GM12878 (cell line): ENCODE results near the gene DUSP10. TPM values are rescaled to one million over a fixed set of nuclear protein-coding genes. Genes with fewer than 3 reads are reported as not detected.

Source experiments
- ASH2L ChIP-seq: fragments of 300-600, 200-600 bp; sonication (generic); IDR thresholded peaks from 2 replicates; pipeline ENCODE4 v1.6.1; 2017; ENCODE audit warnings: low read depth, mild to moderate bottlenecking, borderline replicate concordance
- BMI1 ChIP-seq: fragments of 450-650 bp; IDR thresholded peaks from 2 replicates; pipeline ENCODE4 v1.6.1; 2016; ENCODE audit warnings: mild to moderate bottlenecking, moderate library complexity, borderline replicate concordance
- DPF2 ChIP-seq: fragments of 450-650 bp; IDR thresholded peaks from 2 replicates; pipeline ENCODE4 v1.6.1; 2017; ENCODE audit warnings: mild to moderate bottlenecking
- FOXM1 ChIP-seq: IDR thresholded peaks from 2 replicates; pipeline ENCODE4 v1.6.1; 2012; ENCODE audit warnings: low read depth, mild to moderate bottlenecking, inconsistent platforms, low read length, moderate library complexity
- GABPA ChIP-seq: IDR thresholded peaks from 2 replicates; pipeline ENCODE4 v1.6.1; 2014; ENCODE audit warnings: antibody characterized with exemption, low read depth, mild to moderate bottlenecking, inconsistent platforms
- GATAD2B ChIP-seq: fragments of 450-650 bp; conservative IDR thresholded peaks from 2 replicates; pipeline ENCODE4 v1.6.1; 2017; ENCODE audit warnings: low read depth, mild to moderate bottlenecking, moderate library complexity
- HDAC2 ChIP-seq: fragments of 200-600 bp; sonication (generic); IDR thresholded peaks from 2 replicates; pipeline ENCODE4 v1.6.1; 2017
- NBN ChIP-seq: fragments of 450-650 bp; IDR thresholded peaks from 2 replicates; pipeline ENCODE4 v1.6.1; 2016
- RAD21 ChIP-seq: IDR thresholded peaks from 2 replicates; pipeline ENCODE4 v1.6.1; 2011; ENCODE audit warnings: mild to moderate bottlenecking, low read depth, low read length, moderate library complexity; ENCODE audit not compliant: insufficient read depth
- RAD51 ChIP-seq: fragments of 450-650 bp; IDR thresholded peaks from 2 replicates; pipeline ENCODE4 v1.6.1; 2016; ENCODE audit warnings: moderate library complexity, mild to moderate bottlenecking, inconsistent platforms
- SMARCA5 ChIP-seq: fragments of 450-650 bp; IDR thresholded peaks from 2 replicates; pipeline ENCODE4 v1.6.1; 2017; ENCODE audit warnings: mild to moderate bottlenecking
- TARDBP ChIP-seq: IDR thresholded peaks from 2 replicates; pipeline ENCODE4 v1.6.1; 2016; ENCODE audit warnings: borderline replicate concordance
- TCF12 ChIP-seq: IDR thresholded peaks from 2 replicates; pipeline ENCODE4 v1.6.1; 2011; ENCODE audit warnings: low read depth, mild to moderate bottlenecking, low read length
- ZBED1 ChIP-seq: IDR thresholded peaks from 2 replicates; pipeline ENCODE4 v1.6.1; 2016; ENCODE audit warnings: borderline replicate concordance
- ZNF217 ChIP-seq: fragments of 450-650 bp; IDR thresholded peaks from 2 replicates; pipeline ENCODE4 v1.6.1; 2017; ENCODE audit warnings: antibody characterized with exemption, mild to moderate bottlenecking
- ZNF24 ChIP-seq: fragments of 450-650 bp; IDR thresholded peaks from 2 replicates; pipeline ENCODE4 v1.6.1; 2017; ENCODE audit warnings: antibody characterized with exemption, mild to moderate bottlenecking
- ZNF274 ChIP-seq: IDR thresholded peaks from one replicate; pipeline ENCODE4 v1.8.0; 2011; ENCODE audit not compliant: insufficient read length, insufficient read depth
- polyA plus RNA-seq, 11 experiments: library from polyadenylated mRNA; depleted of rRNA in 4 of 11; unstranded in 6 of 11; stranded (reverse) in 5 of 11; fragments of >200 nt; fragmentation: Nextera tagmentation in 4 of 11; fragmentation: Illumina TruSeq in 1 of 11; extraction: Ambion mirVana in 4 of 11; extraction: Trizol in 1 of 11; gene quantifications; 1 replicate in 1 of 11; 2 replicates in 10 of 11; pipeline versions ENCODE4 v1.2.1 to v1.2.3, GENCODE V29; 2011 to 2016; ENCODE audit warnings: inconsistent platforms in 2 of 11, missing spikeins in 2 of 11, low read depth in 1 of 11
- total RNA-seq, 4 experiments: library from RNA; depleted of rRNA in 3 of 4; stranded (reverse); fragments of >200 nt in 3 of 4; fragmentation: Illumina TruSeq in 1 of 4; extraction: Trizol in 1 of 4; gene quantifications; 2 replicates each; pipeline versions ENCODE4 v1.2.1 to v1.2.3, GENCODE V29; 2013 to 2021
- TF ChIP-seq, protein P1 (sequence below): fragments of 450-650 bp; IDR thresholded peaks from 2 replicates; pipeline ENCODE4 v1.6.1; 2017; ENCODE audit warnings: mild to moderate bottlenecking, moderate library complexity
- TF ChIP-seq, protein P2 (sequence below): IDR thresholded peaks from 2 replicates; pipeline ENCODE4 v1.6.1; 2011; ENCODE audit warnings: borderline replicate concordance, low read depth, mild to moderate bottlenecking, moderate library complexity, low read length; ENCODE audit not compliant: insufficient read depth, poor library complexity, severe bottlenecking
- TF ChIP-seq, protein P3 (sequence below): fragments of 450-650 bp; IDR thresholded peaks from 2 replicates; pipeline ENCODE4 v1.6.1; 2017; ENCODE audit warnings: low read depth, mild to moderate bottlenecking, moderate library complexity
- TF ChIP-seq, protein P4 (sequence below): fragments of 150-350 bp; IDR thresholded peaks from 2 replicates; pipeline ENCODE4 v1.6.1; 2016; ENCODE audit warnings: low read depth, low read length

DUSP10 gene
- total and polyA plus RNA-seq, 10 of the 15 experiments (the other 5 are each of a cell fraction or from before 2014, with no cell fraction given), result 20.3 to 38.4 (median 27.8) TPM

DNA sequence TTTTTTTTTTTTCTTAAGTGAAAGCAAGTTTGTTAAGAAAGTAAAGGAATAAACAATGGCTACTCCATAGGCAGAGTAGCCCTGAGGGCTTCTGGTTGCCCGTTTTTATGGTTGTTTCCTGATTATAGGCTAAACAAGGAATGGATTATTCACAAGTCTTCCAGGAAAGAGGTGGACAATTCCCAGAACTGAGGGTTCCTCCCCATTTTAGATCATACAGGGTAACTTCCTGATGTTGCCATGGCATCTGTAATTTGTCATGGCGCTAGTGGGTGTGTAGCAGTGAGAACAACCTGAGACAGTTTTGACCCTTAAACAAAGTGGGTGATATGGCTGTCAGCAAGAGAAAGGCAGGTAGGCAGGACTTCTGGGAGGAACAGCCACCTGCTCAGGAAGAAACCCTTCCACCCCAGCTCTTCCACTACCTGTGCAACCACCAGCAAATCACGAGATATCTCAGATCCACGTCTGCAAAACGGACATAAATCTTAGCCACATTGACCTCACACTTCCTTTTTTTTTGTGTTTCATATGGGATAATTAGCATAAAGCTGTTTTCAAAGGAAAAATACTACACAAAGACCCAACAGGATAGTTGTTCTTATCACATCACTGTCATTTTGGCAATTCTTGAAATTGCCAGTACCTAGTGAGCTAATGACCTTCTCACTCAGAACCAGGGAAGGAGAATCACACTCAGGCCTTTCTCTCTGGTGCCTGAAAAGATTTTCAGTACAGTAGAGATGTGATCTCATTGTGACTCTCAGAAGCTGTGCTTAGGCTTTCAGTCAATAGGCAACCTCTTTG lies 34.8 kb upstream of the DUSP10 start (continued):
- TF ChIP-seq, protein P1, sequence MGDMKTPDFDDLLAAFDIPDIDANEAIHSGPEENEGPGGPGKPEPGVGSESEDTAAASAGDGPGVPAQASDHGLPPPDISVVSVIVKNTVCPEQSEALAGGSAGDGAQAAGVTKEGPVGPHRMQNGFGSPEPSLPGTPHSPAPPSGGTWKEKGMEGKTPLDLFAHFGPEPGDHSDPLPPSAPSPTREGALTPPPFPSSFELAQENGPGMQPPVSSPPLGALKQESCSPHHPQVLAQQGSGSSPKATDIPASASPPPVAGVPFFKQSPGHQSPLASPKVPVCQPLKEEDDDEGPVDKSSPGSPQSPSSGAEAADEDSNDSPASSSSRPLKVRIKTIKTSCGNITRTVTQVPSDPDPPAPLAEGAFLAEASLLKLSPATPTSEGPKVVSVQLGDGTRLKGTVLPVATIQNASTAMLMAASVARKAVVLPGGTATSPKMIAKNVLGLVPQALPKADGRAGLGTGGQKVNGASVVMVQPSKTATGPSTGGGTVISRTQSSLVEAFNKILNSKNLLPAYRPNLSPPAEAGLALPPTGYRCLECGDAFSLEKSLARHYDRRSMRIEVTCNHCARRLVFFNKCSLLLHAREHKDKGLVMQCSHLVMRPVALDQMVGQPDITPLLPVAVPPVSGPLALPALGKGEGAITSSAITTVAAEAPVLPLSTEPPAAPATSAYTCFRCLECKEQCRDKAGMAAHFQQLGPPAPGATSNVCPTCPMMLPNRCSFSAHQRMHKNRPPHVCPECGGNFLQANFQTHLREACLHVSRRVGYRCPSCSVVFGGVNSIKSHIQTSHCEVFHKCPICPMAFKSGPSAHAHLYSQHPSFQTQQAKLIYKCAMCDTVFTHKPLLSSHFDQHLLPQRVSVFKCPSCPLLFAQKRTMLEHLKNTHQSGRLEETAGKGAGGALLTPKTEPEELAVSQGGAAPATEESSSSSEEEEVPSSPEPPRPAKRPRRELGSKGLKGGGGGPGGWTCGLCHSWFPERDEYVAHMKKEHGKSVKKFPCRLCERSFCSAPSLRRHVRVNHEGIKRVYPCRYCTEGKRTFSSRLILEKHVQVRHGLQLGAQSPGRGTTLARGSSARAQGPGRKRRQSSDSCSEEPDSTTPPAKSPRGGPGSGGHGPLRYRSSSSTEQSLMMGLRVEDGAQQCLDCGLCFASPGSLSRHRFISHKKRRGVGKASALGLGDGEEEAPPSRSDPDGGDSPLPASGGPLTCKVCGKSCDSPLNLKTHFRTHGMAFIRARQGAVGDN, result no peak
- TF ChIP-seq ZNF217 (0 out of 2 replicates have a peak, but pooled peaks have one; percentile 11), TCF12 (peak; percentile 92), GATAD2B (peak; percentile 34), TARDBP (no peak), ZBED1 (peak; percentile 85), HDAC2 (no peak), RAD21 (peak; percentile 11; the same call in 1 of the 2 replicates), SMARCA5 (peak; percentile 66), ASH2L (no peak), ZNF24 (0 out of 2 replicates have a peak, but pooled peaks have one; percentile 4), ZNF274 (no peak), DPF2 (peak; percentile 12), NBN (peak; percentile 50), FOXM1 (peak; percentile 85), RAD51 (peak; percentile 24; the same call in 1 of the 2 replicates), BMI1 (peak; percentile 66; the same call in 1 of the 2 replicates), GABPA (0 out of 2 replicates have a peak, but pooled peaks have one; percentile 13)
- TF ChIP-seq, protein P2, sequence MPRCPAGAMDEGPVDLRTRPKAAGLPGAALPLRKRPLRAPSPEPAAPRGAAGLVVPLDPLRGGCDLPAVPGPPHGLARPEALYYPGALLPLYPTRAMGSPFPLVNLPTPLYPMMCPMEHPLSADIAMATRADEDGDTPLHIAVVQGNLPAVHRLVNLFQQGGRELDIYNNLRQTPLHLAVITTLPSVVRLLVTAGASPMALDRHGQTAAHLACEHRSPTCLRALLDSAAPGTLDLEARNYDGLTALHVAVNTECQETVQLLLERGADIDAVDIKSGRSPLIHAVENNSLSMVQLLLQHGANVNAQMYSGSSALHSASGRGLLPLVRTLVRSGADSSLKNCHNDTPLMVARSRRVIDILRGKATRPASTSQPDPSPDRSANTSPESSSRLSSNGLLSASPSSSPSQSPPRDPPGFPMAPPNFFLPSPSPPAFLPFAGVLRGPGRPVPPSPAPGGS, result peak; percentile 27
- TF ChIP-seq, protein P3, sequence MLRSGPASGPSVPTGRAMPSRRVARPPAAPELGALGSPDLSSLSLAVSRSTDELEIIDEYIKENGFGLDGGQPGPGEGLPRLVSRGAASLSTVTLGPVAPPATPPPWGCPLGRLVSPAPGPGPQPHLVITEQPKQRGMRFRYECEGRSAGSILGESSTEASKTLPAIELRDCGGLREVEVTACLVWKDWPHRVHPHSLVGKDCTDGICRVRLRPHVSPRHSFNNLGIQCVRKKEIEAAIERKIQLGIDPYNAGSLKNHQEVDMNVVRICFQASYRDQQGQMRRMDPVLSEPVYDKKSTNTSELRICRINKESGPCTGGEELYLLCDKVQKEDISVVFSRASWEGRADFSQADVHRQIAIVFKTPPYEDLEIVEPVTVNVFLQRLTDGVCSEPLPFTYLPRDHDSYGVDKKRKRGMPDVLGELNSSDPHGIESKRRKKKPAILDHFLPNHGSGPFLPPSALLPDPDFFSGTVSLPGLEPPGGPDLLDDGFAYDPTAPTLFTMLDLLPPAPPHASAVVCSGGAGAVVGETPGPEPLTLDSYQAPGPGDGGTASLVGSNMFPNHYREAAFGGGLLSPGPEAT, result no peak; the same call in none of the 2 replicates
- TF ChIP-seq, protein P4, sequence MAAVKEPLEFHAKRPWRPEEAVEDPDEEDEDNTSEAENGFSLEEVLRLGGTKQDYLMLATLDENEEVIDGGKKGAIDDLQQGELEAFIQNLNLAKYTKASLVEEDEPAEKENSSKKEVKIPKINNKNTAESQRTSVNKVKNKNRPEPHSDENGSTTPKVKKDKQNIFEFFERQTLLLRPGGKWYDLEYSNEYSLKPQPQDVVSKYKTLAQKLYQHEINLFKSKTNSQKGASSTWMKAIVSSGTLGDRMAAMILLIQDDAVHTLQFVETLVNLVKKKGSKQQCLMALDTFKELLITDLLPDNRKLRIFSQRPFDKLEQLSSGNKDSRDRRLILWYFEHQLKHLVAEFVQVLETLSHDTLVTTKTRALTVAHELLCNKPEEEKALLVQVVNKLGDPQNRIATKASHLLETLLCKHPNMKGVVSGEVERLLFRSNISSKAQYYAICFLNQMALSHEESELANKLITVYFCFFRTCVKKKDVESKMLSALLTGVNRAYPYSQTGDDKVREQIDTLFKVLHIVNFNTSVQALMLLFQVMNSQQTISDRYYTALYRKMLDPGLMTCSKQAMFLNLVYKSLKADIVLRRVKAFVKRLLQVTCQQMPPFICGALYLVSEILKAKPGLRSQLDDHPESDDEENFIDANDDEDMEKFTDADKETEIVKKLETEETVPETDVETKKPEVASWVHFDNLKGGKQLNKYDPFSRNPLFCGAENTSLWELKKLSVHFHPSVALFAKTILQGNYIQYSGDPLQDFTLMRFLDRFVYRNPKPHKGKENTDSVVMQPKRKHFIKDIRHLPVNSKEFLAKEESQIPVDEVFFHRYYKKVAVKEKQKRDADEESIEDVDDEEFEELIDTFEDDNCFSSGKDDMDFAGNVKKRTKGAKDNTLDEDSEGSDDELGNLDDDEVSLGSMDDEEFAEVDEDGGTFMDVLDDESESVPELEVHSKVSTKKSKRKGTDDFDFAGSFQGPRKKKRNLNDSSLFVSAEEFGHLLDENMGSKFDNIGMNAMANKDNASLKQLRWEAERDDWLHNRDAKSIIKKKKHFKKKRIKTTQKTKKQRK, result no peak
